ENCODE data around the gene ZNF835. TPM values are rescaled to one million over a fixed set of nuclear protein-coding genes. Genes with fewer than 3 reads are reported as not detected.

Gene ZNF835
- polyA plus RNA-seq, 2 of the 4 experiments (the other 2 are of a cell fraction): not detected

DNA sequence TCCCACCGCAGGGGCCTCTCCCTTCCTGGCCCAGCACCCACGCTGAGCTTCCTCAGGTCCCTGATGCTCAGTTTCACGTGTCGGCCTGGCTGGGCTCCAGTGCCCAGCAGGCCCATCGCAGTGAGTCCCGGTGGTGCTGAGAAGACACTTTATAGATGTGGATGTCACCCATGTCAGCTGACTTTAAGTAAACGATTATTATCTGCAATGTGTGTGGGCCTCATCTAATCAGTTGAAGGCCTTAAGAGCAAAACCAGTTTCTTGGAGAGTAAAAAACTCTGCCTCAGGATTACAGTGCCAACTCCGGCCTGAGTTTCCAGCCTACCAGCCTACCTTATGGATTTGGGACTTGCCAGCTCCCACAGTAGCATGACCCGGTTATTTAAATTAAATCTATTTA, 45.8 kb downstream of the ZNF835 start:
- DNase-seq (ENCODE audit: low read depth in 1 of 2, low spot score in 1 of 2) (no peak), ATAC-seq (no peak), FAIRE-seq (no peak)
- WGBS (ENCODE audit: missing lambda C conversion rate): 92% methylated on average over 9 of the region's 9 CpGs
- ChIA-PET POLR2A (no interaction called here), CTCF (interaction anchor here (0.5 kb wide), 1 partner anchor 130 kb away, joined by 3 read pairs; no protein-coding TSS in a partner anchor)
- TF ChIP-seq PHF8 (IDR thresholded peaks at IDR 0.05; ENCODE audit: borderline replicate concordance, low read depth) (no peak), CHD4 (IDR thresholded peaks at IDR 0.05; ENCODE audit: borderline replicate concordance) (no peak), RNF2 (IDR thresholded peaks at IDR 0.05; ENCODE audit: borderline replicate concordance, low read depth) (no peak)
- Histone ChIP-seq H3K4me1 (no peaks in the 10 kb centered on the region), H3K4me3 (no peak overlapping the region), H3K9me3 (peaks cover 95% of the 10 kb centered on the region), H3K27ac (no peak overlapping the region), H3K4me2 (no peak overlapping the region)

- H3K9me3 ChIP-seq: peaks cover 96% of the 10 kb centered on the region
- no peak overlapping the region for H3K4me3 ChIP-seq
- ChIA-PET POLR2A (no interaction called here), CTCF (interaction anchor here (1.0 kb wide), 1 partner anchor 179 kb away, joined by 3 read pairs; no protein-coding TSS in a partner anchor)
- FAIRE-seq (no peak), DNase-seq (ENCODE audit: low read depth in 1 of 2, low spot score in 1 of 2) (no peak), ATAC-seq (no peak)
- TF ChIP-seq TFCP2L1 (CRISPR knock-in tag; IDR thresholded peaks at IDR 0.05): no peak
- TF ChIP-seq CHD4 (IDR thresholded peaks at IDR 0.05; ENCODE audit: borderline replicate concordance): no peak
- no peak for TF ChIP-seq SMC3 (IDR thresholded peaks at IDR 0.05)
- no peak overlapping the region for H3K4me2 ChIP-seq
- 94% methylated on average over 9 of the region's 9 CpGs for WGBS (ENCODE audit: missing lambda C conversion rate)
- no peaks in the 10 kb centered on the region for H3K4me1 ChIP-seq
- H3K27ac ChIP-seq: no peak overlapping the region
These were observed 48.6 kb downstream of the ZNF835 start for GRCh38 chr19:56623006-56623405.

GRCh38 chr19:56622374-56622773, 49.2 kb downstream of the ZNF835 start:
- H3K9me3 ChIP-seq: peaks cover 96% of the 10 kb centered on the region
- ATAC-seq: no peak
- H3K4me2 ChIP-seq: no peak overlapping the region
- no peak for DNase-seq (ENCODE audit: low read depth in 1 of 2, low spot score in 1 of 2)
- H3K4me1 ChIP-seq: no peaks in the 10 kb centered on the region
- 95% methylated on average over 37 of the region's 37 CpGs for WGBS (ENCODE audit: missing lambda C conversion rate)
- TF ChIP-seq SMC3 (IDR thresholded peaks at IDR 0.05) (no peak), RARB (CRISPR knock-in tag; IDR thresholded peaks at IDR 0.05) (no peak), ZNF302 (CRISPR knock-in tag; IDR thresholded peaks at IDR 0.05) (no peak), USF2 (IDR thresholded peaks at IDR 0.05) (no peak), HDAC2 (IDR thresholded peaks at IDR 0.05) (no peak), MAZ (IDR thresholded peaks at IDR 0.05; ENCODE audit: borderline replicate concordance, low read depth, low read length) (no peak), TP53 (CRISPR knock-in tag; IDR thresholded peaks at IDR 0.05) (no peak), ESRRA (IDR thresholded peaks at IDR 0.05; ENCODE audit: borderline replicate concordance, low read length) (no peak), ELK1 (IDR thresholded peaks at IDR 0.05; ENCODE audit: low read depth, low read length) (no peak), FOSL2 (IDR thresholded peaks at IDR 0.05) (no peak), FOSL2 (CRISPR knock-in tag; IDR thresholded peaks at IDR 0.05) (no peak), RCOR1 (IDR thresholded peaks at IDR 0.05; ENCODE audit: low read depth, low read length) (no peak), E2F6 (IDR thresholded peaks at IDR 0.05; ENCODE audit: borderline replicate concordance, low read depth) (no peak), FOXS1 (CRISPR knock-in tag; IDR thresholded peaks at IDR 0.05) (no peak), EHMT2 (IDR thresholded peaks at IDR 0.05; ENCODE audit: low read depth) (no peak), NFE2L2 (conservative IDR thresholded peaks at IDR 0.05; ENCODE audit: low read length) (no peak), HOXA7 (CRISPR knock-in tag; IDR thresholded peaks at IDR 0.05) (no peak), EHF (CRISPR knock-in tag; IDR thresholded peaks at IDR 0.05) (no peak), PBX3 (IDR thresholded peaks at IDR 0.05) (no peak), KDM1A (IDR thresholded peaks at IDR 0.05; ENCODE audit: low read depth) (no peak)
- TF ChIP-seq, protein P1, sequence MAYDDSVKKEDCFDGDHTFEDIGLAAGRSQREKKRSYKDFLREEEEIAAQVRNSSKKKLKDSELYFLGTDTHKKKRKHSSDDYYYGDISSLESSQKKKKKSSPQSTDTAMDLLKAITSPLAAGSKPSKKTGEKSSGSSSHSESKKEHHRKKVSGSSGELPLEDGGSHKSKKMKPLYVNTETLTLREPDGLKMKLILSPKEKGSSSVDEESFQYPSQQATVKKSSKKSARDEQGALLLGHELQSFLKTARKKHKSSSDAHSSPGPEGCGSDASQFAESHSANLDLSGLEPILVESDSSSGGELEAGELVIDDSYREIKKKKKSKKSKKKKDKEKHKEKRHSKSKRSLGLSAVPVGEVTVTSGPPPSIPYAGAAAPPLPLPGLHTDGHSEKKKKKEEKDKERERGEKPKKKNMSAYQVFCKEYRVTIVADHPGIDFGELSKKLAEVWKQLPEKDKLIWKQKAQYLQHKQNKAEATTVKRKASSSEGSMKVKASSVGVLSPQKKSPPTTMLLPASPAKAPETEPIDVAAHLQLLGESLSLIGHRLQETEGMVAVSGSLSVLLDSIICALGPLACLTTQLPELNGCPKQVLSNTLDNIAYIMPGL (CRISPR knock-in tag; IDR thresholded peaks at IDR 0.05; ENCODE audit: borderline replicate concordance): no peak
- H3K4me3 ChIP-seq: no peak overlapping the region
- no peak overlapping the region for H3K27ac ChIP-seq
- POLR2A ChIA-PET: no interaction called here
- FAIRE-seq: no peak
- CTCF ChIA-PET: no interaction called here
